ENCODE measurements around the gene TWIST2.

TWIST2 gene

DNA sequence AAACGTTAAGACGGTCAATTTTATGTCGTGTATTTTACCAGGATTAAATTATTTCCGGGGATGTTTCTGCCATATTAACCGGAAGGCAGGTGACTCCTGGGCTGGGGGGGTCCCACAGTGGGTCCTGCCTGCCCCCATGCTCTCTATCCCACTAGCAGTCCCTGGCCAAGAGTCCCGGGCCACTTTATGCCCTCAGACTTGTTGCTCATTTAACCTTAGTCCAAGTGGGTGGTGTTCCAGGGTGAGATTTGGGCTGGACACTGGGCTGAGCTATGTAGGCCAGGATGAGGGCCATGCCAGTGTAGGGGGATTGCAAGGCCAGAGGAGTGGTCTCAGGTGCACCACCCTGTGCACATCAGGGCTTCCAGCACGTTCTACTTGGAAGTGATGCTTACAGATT, 24.1 kb downstream of the TWIST2 start:
- no peak for DNase-seq (ENCODE audit: low read depth in 2 of 2, low spot score in 1 of 2)

DNA sequence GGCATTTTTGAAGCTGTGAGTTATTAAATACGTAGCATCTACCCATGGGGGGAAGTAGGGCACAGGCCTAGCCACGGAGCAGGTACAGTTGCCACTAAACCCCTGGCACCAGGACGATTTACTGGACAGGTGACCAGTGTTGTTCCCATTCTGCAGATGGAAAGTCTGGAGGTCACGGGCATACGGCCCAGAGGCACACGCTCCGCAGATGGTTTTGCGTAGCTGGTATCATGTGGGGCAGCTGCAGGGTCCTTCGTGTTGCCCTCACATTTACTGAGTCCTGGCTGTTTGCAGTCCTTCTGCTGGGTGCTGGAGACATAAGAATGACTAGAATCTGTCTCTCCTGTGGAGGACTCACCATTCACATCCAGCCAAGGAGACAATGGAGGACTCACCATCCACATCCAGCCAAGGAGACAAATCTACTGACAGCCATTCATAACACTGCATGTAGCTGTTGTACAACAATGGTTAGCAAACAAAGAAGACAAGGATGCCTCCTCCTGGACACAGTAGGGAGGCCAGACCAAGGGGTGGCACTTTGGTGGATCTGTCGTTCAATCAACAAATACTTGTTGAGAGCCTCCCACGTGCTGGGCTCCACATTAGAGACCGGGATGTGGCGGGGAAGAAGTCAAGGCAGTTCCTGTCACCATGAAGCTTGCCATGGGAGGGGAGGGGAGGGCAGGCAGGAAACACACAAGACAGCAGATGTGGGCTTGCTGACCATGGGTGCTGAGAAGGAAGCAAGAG, 24.9 kb downstream of the TWIST2 start:
- DNase-seq (ENCODE audit: low read depth in 2 of 2, low spot score in 1 of 2), result no peak

DNA sequence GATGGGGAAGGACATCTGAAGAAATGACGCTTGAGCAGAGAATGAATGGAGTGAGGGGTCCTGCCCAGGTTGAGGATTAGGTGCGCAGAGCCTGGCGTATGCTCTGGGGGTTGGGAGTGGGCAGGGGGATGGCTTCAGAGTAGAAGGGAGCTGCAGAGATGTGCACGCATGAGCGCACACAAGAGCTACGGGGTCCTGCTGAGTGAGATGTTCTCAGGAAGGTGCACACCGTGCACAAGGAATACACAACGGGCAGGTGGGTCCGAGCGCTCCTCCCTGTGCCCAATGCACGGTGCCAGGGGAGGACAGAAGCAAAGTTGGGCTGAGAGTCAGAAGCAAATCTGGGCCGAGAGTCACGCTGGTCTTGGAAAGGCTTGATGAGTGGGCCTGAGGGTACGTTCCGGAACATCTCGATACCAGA, 25.5 kb downstream of the TWIST2 start:
- DNase-seq (ENCODE audit: low read depth in 2 of 2, low spot score in 1 of 2), result no peak

DNA sequence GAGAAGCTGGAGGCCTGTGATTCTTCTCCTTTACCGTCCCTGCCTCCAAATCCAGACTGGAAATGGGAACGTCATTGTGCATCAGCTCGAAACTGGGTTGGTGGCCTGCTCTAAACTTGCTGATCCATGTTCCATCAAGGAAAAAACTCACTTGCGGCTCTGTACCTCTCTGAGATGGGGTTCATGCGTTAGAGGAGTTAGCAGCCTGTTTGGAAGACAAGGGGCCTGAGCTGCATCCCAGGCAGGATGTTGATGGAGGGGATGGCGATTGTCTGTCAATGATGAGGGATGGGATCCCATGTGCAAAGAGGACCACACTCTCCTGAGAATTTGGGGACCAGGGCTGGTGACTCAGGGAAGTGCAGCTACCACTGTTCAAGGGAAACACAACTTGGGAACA, 26.0 kb downstream of the TWIST2 start:
- DNase-seq (ENCODE audit: low read depth in 2 of 2, low spot score in 1 of 2), result no peak

DNA sequence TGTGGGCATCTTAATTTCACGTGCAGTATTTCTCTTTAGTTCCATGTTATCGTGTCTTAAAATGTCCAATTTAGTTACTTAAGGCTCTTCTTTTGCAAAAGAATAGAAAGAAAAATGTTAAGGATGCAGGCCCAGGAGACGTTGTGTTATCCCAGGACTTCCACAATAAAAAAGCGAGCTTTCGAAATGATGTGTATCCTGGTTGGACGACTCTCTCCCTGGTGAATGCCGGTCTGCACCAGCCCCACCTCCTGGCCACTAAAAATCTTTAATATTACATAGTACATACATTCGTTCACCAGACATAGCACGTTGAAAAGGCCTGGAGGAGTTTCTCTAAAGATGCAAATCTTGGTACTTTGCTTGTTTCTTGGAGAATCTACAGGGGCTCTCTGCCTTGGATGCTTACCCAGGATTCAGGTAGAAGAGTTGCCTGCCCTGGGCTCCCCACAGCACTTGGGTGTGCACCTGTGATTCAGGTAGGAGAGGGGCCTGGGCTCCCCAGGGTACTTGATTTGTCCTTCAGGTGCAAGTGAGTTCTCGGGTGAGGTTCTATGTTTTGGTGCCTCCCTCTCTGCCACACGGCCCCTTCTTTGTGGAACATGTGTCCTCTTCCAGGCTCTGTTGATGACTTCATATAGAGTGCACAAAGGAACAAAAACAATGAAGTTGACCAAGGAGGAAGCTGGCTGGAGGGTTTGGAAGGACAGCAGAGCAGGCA, 26.6 kb downstream of the TWIST2 start:
- no peak for DNase-seq (ENCODE audit: low read depth in 2 of 2, low spot score in 1 of 2)

DNA sequence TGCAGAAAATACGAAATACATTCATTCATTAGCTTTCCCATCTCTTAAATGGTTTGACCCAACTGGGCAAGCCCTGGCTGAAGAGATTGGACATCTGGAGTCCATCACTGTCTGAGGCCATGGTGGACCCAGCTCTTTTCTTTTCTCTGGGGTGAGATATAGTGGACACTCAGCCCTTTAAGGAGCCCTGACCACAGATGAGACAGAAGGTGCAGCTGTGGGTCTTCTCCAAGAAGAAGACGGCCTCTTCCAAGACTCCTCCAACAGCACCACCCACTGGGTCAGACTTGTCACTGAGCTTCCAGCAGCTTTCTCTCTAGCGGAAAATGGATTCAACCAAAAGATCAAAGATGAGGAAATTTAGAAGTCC, 27.2 kb downstream of the TWIST2 start:
- no peak for DNase-seq (ENCODE audit: low read depth in 2 of 2, low spot score in 1 of 2)

DNA sequence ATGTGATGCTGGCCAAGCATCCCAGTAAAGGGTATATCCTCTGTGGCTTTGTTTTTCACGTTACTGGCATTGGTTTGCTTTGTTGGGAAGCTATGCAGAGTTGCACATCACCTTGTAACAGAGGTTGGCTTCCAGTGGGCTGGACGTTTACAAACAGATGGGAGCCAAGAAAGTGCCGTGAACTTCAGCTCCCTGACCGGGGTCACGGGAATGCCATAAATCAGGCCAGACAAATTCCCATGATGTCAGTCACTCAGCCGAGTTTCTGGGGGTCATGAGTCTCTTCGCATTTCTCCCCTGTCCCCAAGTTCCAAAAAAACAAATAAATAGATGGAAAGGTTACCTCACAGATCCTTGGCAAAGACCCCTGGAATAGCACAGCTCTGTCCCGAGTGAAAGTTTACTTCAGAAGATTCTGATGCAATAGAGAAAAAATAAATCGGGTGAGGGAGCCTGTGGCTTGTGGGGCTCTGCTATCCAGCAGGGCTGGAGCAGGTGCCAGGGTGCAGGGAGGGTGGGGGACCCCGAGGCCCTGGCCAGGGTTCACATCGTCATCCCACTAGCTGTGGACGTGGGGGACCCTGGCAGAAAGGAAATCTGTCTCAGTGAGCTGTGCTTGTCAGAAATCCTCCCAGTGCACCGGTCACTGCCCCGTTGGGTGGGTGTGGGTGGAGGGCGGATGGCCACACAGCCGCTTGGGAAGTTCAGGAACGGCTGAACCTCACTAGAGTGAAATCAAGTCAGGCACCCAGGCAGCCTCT, 27.8 kb downstream of the TWIST2 start:
- DNase-seq (ENCODE audit: low read depth in 2 of 2, low spot score in 1 of 2), result no peak

DNA sequence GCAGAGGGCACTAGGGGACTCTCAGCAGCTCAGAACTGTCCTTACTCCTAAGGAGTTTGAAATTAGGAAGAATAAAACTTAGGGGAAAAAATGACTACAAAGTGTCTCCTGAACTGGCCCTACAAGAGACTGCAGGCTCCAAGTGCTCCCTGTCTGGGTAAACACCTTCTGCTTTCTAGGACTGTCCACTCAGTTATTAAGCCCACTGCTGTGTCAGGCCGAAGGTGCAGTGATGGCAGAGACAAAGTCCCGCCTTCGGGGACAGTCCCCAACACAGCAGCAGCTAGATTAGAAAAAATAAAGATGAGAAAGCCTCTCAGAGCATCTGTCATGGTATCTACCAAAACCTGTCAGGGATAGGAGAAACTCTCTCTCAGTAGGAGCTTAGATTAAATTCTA, 28.3 kb downstream of the TWIST2 start:
- no peak for DNase-seq (ENCODE audit: low read depth in 2 of 2, low spot score in 1 of 2)

DNA sequence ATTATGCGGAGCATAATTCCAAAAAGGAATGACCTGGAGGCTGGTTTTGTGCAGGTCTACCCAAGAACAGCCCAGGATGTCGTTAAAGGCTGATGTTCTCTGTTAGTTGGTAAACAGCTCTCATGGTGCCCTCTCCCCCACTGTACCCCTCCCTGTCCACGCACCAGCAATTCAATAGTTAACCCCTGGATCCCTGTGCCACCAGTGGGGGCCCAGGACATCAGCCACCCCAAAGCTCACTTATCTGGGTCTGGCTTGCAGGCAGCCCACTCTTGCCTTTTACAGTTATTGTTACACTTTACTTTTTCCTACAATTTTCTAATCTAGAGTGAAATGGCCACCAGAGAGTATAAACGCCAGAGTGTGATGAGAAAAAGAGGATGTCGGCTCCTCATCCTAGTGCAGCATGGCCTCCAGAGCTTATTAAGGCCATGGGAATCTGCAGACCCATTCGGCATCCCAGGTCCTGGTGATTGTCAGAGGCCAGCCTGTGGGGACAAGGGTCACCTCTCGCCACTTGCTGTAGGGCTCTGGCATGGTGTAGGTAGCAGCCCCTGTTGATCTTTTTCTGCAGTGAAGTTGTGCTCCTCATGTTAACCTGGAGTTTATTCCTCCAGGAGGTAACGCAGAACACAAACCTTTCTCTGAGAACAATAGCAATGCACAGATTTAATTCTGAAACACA, 30.3 kb downstream of the TWIST2 start:
- no peak for DNase-seq (ENCODE audit: low read depth in 2 of 2, low spot score in 1 of 2)

DNA sequence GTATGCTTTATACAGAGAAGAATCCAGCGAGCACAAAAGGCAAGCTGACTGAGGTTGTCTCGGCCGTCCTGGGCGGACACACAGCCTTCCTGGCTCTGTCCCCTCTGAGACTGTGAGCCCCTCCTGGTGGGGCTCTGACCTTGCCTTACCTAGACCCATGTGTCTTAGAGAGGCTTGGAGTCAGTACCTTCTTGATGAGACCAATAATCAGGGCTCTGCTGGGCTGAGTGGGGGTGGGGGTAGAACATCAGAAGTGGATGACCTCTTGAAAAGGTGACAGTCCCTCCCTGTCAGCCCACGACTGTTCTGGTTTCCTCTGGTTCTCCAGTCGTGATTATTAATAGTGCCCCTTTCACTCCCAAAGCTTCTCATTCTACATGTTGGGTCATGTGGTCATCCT, 31.2 kb downstream of the TWIST2 start:
- no peak for DNase-seq (ENCODE audit: low read depth in 2 of 2, low spot score in 1 of 2)

DNA sequence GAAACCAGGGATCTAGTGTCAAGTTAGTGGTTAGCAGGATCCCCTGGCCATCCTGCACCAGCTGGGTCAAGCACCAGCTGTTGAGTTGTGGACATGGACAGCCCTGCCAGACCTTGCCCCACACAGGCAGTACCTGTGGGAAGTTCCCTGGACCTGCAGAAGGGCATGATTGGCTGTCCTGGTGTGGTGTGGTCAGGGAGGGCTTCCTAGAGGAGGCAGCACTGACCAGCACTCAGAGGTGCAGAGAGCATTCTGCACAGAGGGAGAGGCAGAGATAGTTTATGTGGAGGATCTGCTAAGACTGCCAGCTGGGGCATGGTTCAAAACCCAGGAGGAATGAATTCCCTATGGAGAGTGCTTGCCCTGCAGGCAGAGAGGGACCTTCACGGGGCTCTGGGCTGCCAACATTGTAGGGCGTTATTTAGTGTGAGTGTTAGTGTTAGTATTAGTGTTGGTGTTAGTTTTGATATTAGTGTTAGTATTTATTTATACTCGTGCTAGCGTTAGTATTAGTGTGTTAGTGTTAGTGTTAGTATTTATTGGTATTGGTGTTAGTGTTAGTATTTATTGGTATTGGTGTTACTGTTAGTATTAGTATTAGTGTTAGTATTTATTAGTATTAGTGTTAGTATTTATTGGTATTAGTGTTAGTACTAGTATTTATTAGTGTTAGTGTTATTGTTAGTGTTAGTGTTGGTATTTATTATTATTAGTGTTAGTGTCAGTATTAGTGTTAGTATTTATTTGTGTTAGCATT, 31.9 kb downstream of the TWIST2 start:
- DNase-seq (ENCODE audit: low read depth in 2 of 2, low spot score in 1 of 2), result no peak

DNA sequence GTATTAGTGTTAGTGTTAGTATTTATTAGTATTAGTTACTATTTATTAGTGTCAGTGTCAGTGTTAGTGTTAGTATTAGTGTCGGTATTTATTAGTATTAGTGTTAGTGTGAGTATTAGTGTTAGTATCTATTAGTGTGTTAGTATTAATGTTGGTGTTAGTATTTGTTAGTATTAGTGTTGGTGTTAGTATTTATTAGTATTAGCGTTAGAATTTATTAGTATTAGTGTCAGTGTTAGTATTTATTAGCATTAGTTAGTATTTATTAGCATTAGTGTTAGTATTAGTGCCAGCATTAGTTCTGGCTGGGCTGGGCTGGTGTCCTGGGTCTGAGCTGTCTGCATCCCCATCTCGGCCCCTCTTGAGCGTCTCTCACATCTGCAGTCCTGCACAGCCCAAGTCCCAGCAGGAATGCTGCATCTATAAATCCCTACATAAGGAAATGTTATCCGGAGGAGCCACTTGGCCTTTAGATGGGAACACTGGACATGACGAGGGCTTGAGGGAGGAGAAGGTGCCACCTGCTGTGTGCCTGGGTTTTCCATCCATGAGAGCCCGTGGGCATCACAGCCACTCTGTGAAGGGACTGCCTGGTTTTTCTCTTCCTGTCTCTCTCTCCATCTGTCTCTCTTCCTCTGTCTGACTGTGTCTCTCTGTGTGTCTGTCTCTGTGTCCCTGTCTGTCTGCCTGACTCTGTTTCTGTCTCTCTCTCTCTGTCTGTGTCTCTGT, 33.6 kb downstream of the TWIST2 start:
- DNase-seq (ENCODE audit: low read depth in 2 of 2, low spot score in 1 of 2), result no peak

DNA sequence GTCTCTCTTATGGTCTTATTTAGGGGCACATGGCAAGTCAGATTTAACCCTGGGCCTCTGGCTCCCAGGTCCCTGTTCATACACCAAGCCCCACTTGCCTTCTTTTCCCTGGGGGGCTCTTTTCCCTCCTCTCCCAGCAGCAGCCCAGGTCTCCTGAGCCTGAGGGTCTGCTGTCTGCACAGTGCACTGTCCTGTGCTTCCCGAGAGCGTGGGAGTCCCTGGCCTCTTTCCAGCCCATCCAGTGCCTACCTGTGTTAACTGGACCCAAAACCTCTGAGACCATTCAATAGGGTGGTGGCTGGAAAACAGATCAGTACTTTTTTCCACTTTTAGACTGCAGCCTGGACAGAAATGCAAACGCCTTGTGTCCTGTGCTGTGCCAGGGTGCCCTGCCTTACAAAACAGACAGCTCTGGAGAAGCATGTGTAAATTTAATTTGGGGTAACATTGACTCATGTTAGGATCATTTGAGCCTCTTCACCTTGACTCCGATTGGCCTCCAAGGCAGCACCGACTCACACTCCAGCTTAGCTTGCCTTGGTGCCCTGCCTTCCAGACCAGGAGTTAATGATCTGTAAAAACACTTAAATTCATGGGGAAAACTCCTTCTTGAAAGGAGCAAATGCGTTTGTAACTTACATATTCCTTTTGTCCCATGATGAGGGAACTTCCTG, 34.3 kb downstream of the TWIST2 start:
- no peak for DNase-seq (ENCODE audit: low read depth in 2 of 2, low spot score in 1 of 2)

DNA sequence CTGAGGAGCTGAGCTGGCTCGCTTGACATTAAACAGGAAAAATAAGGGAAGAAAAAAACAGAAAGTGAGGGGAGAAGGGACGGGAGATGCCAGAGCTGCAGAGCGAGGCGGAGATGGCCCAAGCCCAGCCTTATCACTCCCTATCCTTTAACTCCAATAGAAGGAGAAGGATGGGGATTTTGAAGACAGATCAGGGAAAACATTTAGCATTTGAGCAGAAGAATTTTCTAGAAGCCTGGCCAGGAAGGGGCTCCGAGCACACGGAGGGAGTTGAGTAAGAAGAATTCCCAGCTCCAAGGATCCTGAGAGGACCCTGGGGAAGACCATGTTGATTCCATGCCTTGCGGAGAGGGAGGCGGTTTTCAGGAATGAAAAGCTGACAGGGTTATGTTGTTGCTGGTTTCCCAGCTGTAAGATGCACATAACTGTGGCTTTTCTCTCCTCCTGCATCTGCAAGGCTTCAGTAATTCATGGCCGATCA, 35.6 kb downstream of the TWIST2 start:
- DNase-seq (ENCODE audit: low read depth in 2 of 2, low spot score in 1 of 2), result no peak

DNA sequence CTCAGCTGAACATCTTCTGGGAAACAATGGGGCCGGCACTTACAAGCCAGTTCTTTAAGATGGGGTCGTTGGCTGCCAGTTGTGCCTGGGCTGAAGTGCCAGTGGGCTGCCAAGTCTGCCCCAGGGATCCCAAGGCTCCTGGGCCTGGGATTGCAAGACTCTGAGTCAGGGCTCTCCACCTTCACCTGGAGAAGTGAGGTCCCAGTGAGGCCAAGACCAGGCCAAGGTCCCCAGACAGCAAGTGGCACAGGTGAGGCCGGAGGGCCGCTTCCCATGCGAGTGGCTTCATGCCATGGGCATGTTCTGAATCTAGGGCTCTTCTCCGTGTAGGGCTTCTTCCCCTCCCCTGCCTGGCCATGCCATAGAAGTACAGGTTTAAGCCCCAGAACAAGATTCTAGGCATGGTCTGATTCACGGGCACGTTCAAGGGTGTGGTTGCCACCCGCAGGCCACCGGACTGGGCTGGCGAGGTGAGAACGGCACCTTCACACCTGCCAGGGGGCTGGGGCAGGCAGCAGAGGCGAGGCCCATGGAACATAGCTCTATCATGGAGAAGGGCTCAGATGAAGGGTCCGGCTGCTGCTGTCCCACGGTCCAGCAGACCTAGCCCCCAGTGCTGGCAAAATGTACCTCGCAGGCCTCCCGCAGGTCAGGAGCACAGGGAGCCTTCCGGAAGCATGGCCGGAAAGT, 36.4 kb downstream of the TWIST2 start:
- no peak for DNase-seq (ENCODE audit: low read depth in 2 of 2, low spot score in 1 of 2)

DNA sequence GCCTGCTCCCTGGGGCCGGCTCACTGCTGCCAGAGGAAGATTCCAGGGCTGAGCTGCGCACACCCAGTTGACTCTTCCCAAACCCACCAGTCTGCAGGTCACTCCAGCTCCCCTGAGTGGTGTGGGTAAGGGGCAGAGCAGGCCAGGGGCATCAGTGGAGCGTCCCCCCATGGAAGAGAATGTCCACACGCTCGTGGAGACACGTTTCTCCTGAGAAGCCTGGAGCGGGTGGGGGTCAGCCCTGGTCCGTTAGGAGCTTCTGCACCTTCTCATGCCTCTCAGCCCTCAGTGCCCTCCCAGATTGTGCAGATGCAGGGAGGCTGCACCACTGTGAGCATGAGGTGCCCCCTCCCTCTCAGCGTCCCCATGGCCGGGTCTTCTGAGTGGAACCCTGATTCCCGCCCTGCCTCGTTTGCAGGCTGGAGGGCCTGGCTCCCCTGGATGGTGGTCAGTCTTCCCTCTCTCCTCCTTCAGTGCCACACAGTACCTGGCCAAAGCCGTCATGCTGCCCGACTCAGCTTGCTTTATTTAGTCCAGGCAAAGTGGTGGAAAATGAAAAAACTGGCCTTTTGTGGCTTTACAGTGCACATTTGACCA, 37.0 kb downstream of the TWIST2 start:
- DNase-seq (ENCODE audit: low read depth in 2 of 2, low spot score in 1 of 2), result no peak

DNA sequence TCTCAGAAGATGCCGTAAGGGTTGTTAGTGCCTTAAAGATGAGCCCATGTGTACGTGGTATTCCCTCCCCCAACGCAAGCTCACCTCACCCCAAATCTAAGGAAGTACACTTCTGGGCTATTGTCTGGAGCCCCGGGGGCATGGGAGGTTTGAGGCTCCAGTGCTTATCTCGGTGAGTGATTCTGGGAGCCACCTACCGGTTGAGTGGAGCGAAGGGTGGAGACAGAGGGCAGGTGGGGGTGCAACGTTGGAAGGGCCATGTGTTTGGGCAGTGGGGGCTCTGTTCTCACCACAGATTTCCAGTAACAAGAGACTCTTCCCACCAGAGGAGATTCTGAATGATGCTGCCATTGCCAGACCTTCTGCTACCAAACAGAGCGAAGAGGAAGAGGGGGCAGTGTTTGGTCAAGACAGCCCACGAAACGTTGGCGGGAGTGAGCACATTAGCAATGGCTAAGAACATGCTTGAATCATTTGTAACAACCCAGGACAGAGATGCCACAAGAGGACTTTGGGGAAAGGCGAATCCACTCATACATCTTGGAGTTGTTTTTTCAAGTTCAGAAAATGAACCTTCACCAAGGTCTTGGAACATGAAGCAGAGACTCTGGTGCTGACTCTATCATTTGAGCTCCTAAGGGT, 38.7 kb downstream of the TWIST2 start:
- DNase-seq (ENCODE audit: low read depth in 2 of 2, low spot score in 1 of 2), result no peak

DNA sequence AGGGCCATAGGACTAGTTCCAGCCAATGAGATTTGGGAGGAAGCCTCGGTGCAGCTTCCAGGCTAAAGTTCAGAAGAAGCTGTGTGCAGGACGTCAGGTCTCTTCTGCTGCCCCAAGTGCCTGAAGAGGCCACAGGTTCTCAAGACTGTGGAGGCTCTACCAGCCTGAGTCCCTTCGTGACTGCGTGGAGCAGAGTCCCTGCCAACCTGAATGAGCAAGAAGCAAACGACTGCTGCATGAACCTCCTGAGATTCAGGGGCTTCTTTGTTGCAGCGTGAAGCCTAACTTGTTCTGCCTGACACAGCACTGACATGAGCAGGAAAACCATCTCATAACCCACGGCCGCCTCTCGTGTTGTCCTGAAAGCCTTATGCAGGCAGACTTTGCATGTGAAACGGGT, 39.7 kb downstream of the TWIST2 start:
- DNase-seq (ENCODE audit: low read depth in 2 of 2, low spot score in 1 of 2), result no peak
